ENCODE results near the gene CLIP3.
"Not testable (repeated sequence)": the region's sequence is repeated elsewhere in the genome, so short reads cannot be mapped to it uniquely, and the experiment has no call there.

The CLIP3 gene

DNA sequence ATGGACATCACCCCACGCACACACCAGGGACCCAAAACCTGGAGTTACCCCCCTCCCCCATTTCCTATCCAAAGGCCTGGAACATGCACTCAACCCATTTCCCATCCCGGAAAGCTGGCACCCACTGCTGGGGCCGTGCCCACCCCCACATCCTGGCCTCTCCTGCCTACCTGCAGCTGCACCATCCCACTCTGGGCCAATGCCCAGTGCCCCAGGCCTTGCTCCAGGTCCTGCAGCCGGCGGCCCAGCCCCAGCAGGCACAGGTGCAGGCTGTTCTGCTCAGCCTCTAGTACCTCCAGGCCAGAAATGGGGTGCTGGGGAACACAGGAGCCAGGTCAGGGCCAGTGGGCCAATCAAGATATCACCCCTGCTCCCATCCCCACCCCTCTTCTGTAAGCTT is 25.7 kb downstream of the CLIP3 start:
- DNase-seq = no peak

DNA sequence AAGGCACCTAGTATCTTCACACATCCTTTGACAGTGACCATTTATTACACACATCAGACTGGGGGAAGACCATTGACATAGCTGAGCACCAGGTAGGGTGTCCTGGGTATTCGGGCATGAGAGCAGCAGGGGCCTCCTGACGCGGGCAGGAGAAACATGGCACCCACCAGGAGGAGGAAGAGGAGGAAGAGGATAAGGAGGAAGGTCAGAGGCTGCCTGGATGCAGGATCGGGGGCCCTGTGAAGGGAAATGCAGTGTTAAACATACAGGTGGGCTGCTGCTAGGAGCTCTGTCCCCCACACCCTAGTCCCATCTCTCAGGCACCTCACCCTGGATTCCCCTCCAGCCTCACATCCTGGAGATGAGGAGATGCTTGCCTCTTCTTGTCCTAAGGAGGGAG is 29.4 kb downstream of the CLIP3 start:
- DNase-seq = no peak

GRCh38 chr19:36001605-36002004 is 31.1 kb downstream of the CLIP3 start:
- DNase-seq = no peak

- DNase-seq = peak; percentile 18
Observed at GRCh38 chr19:35996777-35997176, 35.9 kb downstream of the CLIP3 start.

DNA sequence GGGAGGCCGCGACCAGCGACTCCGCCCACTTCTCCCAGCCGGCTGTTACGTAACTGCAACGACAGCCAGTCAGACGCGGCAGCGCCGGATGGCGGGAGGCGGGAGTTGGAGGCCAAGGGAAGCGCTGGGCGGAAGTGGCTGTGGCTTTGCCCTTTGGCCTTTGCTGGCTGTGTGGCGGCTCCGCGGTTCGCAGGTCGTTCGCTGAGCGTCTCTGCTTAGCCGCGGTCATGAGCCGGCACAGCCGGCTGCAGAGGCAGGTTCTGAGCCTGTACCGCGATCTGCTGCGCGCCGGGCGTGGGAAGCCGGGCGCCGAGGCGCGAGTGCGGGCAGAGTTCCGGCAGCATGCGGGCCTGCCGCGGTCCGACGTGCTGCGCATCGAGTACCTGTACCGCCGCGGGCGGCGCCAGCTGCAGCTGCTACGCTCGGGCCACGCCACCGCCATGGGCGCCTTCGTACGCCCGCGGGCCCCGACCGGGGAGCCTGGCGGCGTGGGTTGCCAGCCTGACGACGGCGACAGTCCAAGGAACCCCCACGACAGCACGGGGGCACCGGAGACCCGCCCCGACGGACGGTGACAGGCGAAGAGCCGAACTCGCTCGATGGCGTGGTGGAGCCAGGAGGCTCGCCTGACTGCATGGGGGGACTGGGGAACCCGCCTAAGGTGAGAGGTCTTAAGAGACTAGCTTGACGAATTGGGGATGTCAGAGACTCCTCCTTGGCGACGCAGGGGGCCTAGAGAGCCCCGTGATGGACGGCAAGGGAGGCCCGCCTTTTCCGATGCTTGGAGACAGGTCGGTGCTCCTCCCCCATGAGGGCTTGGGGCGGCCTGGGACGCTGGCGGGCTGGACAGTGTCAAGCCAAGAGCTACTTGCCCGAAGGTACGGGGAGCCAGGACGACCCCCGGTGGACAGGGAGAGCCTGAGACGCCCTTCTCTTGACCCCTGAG is 37.4 kb downstream of the CLIP3 start, which contains the start of gene SDHAF1:
Gene SDHAF1, plus strand, starts transcription at position 141 of the 946 bp plus-strand sequence. Its CDS starts 87 bp downstream, at position 228.
- peak; percentile 97 for DNase-seq

DNA sequence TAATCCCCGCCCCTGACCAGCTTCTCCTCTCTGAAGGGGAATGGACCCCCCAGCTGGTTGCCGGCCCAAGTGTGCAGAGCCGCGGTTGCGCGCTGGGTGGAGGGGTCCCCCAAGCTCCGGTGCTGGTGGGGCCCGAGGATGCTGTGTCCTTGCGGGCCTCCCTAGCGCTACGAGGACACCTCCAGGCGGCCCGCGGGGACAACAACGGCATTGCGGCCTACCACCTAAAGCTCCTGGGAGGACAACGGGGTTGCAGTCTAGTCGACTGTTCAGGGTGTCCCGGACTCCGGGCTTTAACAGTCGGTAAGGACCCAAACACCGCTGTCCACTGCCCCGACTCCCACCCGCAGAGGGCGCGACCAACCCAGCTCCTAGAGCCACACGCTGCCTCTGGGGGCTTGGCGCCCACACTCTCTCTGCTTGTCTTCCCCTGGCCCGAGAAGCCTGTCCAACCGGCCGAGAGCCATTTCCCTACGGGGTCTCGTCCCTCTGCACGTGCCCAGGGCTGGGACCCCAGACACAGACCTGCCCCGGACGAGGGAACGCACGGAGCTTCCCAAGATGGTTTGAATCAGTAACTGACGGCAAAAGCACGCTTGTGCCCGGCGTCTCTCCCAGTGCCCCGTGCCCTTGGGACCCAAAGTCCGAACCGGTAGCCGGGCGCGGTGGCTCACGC is 38.6 kb downstream of the CLIP3 start:
- no peak for DNase-seq

GRCh38 chr19:35992907-35993765 is 39.5 kb downstream of the CLIP3 start:
- DNase-seq = no peak

GRCh38 chr19:35991731-35992450 is 40.8 kb downstream of the CLIP3 start:
- peak; percentile 91 for DNase-seq

DNA sequence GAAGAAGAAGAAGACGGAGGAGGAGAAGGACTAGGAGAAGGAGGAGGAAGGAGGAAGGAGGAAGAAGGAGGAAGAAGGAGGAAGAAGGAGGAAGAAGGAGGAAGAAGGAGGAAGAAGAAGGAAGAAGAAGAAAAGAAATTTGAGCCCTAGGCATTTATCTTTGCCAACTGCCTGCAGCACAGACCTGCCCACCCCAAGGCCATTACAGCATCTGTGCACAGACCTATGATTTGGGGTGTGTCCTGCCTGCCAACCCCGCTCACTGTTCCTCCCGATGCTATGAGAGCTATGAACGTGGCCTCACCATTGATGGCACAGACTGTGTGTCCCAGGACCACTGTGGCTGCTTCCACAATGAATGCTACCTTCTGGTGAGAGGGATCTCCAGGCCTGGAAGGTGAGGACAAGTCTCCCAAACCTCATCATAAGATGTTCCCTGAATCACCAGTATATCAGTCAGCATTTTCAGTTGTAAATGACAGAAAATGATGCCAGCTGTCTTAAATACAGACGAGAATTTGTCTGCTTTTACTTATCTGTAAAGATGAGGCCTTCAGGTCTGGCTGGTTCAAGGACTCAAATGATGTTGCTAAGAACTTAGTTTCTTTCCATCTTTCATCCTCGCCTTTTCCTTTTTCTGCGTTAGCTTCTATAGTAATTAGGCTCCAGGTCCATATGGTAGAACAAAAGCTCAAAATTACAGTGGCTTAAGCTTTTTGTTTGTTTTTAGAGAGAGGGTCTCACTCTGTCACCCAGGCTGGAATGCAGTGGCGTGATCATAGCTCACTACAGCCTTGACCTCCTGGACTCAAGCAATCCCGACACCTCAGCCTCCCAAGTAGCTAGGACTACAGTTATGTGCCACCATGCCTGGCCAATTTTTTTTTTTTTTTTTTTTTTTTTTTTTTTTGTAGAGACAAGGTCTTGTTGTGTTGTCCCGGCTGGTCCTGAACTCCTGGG is 41.6 kb downstream of the CLIP3 start:
- no peak for DNase-seq

DNA sequence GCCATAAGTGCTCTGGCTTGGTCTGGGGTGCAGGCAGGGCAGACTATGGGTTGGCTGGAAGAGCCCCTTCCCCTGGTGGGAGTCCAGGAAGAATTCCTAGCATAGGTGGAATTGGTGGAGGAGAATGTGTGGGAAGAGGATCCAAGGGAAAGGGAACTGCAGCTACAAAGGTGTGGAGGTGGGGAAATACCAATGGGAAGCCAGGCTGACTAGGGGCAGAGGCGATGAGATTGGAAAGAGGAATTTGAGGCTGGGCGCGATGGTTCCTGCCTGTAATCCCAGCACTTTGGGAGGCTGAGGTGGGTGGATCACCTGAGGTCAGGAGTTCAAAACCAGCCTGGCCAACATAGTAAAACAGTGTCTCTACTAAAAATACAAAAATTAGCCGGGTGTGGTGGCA is 42.5 kb downstream of the CLIP3 start:
- DNase-seq = no peak

DNA sequence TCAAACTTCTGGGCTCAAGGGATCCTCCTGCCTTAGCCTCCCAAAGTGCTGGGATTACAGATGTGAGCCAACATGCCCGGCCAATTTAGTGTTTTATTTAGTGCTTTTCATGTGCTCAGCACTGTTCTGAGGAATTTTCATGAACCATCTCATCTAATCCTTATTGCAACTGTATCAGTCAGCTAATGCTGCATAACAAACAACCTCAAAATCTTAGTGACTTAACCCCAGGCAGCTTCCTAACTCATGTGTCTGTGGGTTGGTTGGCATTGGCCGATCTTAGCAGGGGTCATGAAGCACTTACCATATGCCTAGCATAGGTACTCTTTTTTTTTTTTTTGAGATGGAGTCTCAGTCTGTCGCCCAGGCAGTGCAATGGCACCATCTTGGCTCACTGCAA is 43.8 kb downstream of the CLIP3 start:
- no peak for DNase-seq

- no peak for DNase-seq
Observed at GRCh38 chr19:35987571-35987896, 45.1 kb downstream of the CLIP3 start.

DNA sequence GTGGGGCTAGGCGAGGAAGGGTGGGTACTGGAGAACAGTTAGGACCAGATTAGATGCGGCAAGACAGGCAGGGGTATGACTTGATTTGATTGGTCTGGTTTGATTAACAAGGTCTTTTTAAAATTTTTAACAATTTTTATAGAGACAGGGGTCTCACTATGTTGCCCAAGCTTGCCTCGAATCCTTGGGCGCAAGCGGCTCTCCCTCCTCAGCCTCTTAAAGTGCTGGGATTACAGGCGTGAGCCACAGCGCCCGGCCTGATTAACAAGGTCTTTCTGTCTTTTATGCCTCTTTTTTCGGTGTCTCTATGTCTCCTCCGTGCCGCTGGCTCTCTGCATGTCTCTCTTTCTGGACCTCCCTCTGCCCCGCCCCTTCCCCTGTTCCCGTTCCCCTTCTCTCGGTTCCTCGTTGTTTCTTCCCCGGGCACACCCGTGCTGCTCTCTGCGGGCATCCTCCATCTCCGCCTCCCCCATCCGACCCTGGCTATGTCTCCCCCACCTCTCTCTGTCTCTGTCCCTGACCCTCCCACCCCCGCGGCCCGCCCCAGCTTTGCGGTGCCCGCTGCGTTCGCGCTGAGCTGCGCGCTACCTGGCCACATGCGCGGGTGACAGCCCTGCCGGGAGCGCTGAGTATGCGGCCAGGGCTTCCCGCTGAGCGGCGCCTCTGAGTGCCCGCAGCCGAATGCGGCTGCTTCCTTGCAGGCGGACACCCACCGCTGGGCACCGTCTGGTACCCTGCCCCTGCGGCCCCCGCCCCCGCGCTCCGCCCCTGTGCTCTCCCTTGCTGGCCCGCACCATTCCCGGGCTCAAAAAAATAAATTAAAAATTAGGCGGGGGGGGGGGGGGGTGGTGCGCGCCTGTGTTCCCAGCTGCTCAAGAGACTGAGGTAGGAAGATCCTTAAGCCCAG is 45.8 kb downstream of the CLIP3 start:
- peak; percentile 80 for DNase-seq

- no peak for DNase-seq
Observed at GRCh38 chr19:35986111-35986510, 46.6 kb downstream of the CLIP3 start.

- DNase-seq = no peak
Observed at GRCh38 chr19:35983177-35983576, 49.5 kb downstream of the CLIP3 start.

GRCh38 chr19:35980997-35981396 is 51.7 kb downstream of the CLIP3 start:
- not testable (repeated sequence) for DNase-seq

DNA sequence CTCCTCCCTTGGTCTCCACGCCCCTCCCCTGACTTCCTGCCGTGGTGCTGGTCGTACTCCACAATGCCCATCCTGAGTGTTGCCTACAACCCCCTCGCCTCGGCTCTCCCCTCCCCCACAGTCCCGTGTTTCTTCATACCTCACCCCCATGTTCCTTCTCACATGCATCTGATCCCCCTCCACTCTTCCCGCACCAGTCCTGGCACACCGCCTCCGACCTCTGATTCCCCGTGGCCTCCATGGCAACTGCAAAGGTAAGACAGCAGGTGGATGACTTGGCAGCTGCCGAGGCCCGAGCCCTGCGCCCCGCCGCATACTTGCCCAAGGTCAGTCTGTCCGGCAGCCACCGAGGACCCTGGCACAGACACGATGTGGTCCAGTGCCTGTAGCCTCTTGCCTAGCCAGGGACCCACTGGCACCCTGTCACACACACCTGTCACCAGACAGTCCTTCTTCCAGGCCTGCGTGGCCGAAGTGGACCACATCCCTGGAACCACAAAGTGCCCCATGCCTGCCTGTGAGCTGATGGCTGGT is 53.8 kb downstream of the CLIP3 start:
- DNase-seq = no peak

DNA sequence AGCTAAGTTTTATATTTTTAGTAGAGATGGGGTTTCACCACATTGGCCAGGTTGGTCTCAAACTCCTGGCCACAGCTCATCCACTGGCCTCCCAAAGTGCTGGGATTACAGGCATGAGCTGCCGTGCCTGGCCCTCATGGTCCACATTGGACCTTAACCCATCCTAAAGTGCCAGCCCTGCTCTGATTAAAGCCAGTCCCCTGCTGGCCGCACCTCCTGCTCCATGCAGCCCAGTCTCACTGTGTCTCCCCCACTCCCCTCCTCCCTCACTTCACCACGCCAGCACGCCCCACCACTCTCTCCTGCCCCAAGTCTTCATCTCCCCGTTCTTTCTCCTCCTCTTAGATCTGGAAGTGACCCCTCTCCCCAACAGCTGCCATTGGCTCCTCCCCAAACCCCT is 54.4 kb downstream of the CLIP3 start:
- DNase-seq = no peak

- DNase-seq = peak; percentile 96
Observed at GRCh38 chr19:35977446-35978222, 55.0 kb downstream of the CLIP3 start.
